GM18870 (cell line): ENCODE data around the gene GLT8D2.

Experiments
- ATAC-seq: cut with Tn5 transposase; IDR thresholded peaks from one replicate; pipeline ENCODE4 v1.9.1; 2021; ENCODE audit warnings: moderate library complexity; ENCODE audit not compliant: unreplicated experiment

GLT8D2 gene

DNA sequence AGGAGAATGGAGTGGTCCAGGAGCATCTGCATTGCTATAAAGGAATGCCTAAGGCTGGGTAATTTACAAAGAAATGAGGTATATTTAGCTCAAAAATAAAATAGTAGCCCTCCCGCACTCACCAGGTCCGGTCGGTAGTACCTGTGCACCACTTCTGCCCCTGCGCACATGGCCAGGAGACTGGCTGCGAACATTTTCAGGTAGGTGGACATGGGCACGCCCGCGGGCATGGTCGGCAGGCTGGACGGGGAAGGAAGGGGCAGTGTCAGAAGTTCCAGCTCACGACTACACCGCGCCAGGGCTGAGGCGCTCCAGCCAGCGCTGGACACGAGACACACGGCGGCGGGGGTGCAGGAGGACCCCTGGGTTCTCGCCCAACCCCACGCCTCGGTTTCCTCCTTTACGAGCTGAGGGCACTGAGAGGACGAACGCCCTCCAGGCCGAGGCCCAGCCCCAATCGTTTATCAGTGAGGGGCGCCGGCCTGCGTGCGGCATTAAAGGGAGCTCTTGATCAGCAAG, 93.4 kb downstream of the GLT8D2 start:
- peak; percentile 17 for ATAC-seq

DNA sequence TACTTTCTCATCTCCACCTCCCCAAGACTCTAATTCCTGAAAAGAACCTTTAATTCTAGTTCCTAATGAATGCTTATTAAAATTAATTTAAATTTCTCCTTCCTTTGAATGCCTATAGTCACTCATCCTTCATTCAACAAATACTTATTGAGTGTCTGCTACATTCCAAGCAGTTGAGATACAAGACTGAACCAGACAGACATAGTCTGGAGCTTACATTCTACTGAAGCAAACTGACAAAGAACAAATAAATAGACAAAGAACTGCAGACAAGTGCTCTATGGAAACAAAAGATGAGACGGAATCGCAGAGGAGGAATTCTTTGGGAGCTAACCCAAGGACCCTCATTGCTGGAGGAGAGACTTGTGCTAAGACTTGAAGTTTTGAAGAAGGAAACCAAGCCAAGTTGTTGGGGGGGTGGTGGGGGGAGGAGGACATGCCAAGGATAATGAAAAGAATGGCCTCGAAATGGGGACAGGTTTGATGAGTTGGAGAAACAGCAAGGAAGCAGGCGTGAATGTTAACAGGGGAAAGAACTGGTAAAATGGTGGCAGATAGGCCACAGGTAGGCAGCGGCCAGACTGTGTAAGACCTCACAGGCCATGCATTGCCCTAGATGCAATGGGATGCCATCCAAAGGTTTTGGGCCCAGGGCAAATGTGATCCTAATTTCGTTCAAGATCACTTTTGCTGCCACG, 94.0 kb downstream of the GLT8D2 start:
- no peak for ATAC-seq

DNA sequence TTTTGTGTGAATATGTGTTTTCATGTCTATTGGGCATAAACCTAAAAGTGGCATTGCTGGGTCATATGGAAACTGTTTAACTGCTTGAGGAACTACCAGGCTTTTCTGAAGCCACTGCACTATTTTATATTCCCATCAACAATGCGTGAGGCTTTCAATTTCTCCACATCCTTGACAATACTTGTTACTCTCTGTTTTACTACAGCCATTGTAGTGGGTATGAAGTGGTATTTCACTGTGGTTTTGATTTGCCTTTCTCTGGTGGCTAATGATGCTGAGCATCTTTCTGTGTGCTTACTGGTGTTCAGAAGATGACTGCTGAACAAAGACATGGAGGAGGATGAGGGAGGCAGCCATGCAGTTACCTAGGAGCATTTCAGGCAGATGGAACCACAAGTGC, 97.5 kb downstream of the GLT8D2 start:
- ATAC-seq: no peak

DNA sequence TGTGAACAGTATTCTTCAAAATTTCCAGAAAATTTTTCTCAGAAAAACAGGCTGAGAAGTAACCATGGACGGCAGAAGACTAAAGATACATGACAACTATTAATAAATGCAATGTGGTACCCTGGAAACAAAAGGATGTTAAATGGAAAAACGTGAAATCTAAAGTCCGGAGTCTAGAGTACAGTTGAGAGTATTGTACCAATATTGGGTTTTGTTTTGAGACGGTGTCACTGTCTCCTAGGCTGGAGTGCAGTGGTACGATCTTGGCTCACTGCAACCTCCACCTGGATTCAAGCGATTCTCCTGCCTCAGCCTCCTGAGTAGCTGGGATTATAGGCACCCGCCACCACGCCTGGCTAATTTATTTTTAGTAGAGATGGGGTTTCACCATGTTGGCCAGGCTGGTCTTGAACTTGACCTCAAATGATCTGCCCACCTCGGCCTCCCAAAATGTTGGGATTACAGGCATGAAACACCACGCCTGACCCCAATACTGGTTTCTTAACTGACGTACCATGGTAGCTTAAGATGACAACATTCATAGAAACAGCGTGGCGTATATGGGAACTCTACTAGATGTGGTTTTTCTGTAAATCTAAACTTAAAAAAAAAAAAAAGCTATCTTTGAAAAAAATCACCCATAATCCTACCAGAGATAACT, 101.1 kb downstream of the GLT8D2 start:
- no peak for ATAC-seq

DNA sequence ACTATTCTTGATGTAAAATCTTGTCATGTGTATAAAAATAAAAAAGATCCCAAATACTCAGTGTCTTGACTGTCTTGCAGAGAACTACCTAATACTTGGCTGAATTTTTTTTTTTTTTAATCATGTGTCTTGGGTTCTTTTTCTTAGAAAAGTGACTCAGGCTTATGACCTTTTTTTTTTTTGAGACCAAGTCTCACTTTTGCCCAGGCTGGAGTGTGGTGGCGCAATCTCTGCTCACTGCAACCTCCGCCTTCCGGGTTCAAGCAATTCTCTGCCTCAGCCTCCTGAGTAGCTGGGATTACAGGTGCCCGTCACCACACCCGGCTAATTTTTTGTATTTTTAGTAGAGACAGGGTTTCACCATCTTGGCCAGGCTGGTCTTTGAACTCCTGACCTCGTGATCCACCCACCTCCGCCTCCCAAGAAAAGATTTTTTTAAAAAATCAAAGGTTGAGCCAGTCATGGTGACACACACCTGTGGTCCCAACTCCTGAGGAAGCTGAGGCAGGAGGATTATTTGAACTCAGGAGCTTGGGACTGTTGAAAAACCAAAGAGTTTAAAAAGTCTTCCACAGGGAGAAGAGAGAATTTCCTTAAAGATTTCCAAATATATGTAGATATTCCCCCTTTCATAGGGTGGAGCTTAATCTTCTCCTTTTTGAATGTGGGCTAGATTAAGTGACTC, 102.0 kb downstream of the GLT8D2 start:
- ATAC-seq: no peak

DNA sequence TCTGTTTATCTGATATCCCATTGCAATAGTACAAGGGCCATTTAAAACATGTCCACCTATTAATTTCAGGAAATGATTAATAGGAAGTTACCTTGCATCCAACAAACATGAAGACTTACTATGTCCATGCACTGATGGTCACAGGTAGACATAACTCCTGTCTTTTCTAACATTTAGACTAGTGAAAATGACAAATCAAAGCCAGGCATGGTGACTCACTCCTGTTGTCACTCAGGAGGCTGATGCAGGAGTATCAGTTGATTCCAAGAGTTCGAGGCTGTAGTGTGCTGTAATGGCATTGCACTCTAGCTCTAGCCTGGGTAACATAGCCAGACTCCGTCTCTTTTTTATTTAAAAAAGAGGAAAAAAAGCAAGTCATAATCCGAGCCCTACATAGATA, 105.0 kb downstream of the GLT8D2 start:
- ATAC-seq: no peak
